ENCODE results near the gene SPRY4.
"Not testable (repeated sequence)": the region's sequence is repeated elsewhere in the genome, so short reads cannot be mapped to it uniquely, and the experiment has no call there.

Gene SPRY4, protein sequence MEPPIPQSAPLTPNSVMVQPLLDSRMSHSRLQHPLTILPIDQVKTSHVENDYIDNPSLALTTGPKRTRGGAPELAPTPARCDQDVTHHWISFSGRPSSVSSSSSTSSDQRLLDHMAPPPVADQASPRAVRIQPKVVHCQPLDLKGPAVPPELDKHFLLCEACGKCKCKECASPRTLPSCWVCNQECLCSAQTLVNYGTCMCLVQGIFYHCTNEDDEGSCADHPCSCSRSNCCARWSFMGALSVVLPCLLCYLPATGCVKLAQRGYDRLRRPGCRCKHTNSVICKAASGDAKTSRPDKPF

DNA sequence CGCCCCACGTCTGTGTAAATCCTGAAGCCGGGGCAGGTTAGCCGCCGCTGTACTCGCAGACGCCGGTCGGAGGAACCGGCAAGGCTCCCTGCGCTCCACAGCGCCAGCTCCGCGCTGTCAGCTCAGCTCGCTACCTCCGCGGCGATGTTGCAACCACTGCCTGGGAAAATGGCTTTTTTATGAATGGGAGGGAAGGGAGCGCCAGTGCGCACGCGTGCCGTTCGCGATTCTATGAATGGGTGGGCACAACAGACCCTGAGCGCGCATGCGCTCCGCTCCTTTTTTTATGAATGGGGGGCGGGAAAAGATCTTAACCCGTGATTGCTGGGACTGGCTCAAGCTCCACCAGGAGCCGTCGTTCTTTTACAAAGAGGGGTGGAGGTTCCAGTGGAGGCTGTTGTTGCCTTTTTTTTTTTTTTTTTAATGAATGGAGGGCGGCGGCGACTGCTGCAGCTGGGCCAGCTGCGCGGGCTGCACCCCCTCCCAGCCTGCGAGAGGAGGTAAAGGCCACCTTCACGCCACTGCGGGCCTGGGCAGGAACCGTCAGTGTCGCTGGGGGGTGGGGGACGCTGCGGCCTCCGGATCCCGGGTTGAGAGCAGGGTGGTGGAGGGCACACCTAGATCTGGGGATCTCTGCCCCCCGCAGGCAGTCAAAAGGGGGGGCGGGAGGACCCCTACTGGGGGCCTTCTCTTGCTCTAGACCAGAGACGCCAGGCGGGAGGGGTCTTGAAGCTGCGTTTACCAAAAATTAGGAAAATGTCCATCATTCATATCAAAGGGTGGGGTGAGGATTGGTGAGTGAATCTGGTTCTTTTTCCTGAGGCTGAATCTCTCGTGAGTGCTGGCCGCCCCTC, at the start of gene SPRY4:
SPRY4 (minus strand) TSS at position 151 of the 854 bp plus-strand sequence. CDS start 9,913 bp downstream, outside the sequence.
- peak; percentile 95 to 96 for DNase-seq

DNA sequence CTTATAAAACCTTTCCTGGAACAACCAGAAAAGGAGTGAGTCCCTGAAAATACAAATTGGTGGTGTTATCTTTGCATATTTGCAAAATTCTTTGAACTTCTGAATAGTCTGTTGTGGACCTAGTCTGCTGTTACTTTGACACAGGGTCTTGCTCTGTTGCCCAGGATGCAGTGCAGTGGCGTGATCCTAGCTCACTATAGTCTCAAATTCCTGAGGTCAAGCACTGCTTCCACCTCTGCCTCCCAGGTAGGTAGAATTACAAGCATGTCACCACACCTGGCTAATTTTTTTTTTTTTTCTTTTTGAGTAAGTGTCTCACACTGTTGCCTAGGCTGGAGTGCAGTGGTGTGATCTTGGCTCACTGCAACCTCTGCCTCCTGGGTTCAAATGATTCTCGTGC, 43.7 kb upstream of the SPRY4 start:
- DNase-seq: no peak

DNA sequence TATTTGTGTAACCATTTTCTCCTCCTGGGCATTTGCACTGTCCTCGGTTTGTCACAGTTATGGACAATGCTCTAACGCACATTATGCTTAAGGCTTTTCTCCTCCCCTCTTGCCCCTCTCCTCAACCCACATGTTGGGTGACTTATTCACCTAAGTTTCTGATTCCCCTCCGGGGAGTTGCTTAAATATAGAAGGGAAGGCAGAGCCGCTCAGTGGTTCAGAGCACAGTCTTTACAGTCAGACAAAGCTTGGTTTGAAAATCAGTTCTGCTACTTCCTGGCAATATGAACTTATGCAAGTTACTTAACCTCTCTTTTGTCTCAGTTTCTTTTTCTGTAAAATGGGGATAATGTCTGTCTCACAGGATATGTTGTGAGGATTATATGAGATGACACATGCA, 41.2 kb upstream of the SPRY4 start:
- DNase-seq: no peak

DNA sequence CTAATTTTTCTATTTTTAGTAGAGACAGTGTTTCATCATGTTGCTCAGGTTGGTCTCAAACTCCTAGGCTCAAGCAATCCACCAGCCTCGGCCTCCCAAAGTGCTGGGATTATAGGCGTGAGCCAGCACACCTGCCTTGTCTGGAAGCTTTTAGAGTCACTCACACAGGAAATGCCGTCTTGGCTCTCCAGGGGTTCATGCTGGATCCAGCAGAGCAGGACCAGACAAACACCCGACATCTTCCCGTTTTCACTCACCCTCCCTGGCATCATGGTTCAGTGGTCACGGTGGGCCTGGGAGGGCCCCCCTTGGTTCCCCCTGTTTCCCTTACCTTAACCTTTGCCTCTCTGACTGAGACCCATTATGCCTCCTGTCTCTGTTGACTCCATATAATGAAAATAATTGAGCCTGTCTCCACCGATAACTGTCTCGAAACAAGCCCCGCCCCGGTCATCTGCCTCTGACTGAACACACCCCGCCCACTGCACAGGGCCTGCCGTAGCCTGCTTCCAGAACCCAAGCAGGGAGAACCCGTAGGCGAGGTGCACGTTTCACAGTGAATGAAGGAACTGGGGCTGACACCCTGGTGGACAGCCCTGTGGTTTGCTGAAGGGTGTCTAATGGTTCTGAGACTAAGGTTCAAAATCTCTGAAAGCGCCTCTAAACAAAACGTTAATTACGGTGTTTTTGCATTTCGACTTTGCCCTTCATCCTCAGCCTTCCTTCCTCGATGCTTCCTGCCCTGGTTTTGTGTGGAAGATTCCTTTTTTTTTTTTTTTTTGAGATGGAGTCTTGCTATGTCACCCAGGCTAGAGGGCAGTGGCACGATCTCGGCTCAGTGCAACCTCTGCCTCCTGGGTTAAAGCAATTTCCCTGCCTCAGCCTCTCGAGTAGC, 39.7 kb upstream of the SPRY4 start:
- DNase-seq: peak; percentile 93 to 95

DNA sequence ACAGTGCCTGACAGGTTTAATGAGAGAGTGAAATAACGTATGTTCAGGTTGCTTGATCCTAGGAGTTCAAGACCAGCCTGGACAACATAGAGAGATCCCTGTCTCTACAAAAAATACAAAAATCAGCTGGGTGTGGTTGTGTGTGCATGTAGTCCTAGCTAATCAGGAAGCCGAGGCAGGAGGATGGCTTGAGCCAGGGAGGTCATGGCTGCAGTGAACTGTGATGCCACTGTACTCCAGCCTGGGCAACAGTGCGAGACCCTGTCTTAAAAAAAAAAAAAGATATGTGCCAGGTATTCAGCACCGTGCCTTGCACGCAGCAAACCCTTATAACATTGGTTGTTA, 38.8 kb upstream of the SPRY4 start:
- no peak for DNase-seq

DNA sequence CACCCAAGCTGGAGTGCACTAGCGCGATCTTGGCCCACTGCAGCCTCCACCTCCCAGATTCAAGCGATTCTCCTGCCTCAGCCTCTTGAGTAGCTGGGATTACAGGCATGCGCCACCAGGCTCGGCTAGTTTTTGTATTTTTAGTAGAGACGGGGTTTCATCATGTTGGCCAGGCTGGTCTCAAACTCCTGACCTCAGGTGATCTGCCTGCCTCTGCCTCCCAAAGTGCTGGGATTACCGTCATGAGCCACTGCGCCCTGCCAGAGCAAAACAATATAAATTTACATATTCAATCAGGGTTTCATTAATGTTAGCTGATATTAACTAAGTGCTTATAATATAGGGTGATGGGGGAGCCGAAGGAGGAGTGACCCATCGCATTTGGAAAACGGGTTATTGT, 37.4 kb upstream of the SPRY4 start:
- not testable (repeated sequence) for DNase-seq

DNA sequence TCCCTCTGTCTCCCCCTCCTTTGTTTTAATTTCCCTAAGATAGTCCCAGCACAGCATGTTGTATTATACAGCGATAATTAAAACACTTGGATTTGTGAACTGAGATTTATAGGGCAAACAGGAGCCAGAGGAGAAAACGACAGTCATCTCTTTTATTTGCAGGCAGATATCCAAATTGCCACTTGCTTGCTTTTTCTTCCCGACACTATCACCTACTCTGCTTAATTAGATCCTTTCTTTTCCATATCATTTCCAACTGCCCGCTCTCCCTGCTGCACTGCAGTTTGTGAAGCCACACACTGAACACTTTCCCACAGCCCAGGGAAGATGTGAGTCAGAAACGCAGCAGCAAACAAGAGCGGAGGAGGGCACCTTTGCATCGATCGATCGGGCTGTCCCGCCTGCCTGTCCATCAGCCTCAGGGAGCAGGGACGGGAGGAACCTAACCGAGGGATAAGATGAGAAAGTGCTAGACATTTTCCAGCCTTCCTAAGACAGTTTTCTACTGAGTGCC, 35.8 kb upstream of the SPRY4 start:
- DNase-seq: peak; percentile 51 to 72

DNA sequence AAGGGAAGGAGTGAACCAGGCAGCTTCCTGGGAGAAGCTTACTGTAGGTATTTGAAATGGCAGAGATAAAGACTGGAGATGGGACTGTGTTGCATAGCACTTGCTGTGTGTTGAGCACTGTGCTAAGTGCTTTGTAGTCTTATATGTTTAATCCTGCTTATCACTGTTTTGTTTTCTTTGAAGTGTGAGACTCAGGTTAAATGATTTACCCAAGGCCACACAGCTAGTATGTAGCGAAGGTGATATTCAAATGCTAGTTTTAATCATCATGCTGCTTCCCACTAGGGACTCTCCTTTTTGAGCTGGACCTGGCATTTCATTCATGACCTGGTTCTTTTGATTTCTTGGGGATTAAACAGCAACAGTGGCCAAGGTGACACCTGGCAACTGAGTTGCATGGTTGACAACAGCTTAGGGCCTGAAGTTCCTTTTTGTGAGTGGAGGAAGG, 35.3 kb upstream of the SPRY4 start:
- no peak for DNase-seq

DNA sequence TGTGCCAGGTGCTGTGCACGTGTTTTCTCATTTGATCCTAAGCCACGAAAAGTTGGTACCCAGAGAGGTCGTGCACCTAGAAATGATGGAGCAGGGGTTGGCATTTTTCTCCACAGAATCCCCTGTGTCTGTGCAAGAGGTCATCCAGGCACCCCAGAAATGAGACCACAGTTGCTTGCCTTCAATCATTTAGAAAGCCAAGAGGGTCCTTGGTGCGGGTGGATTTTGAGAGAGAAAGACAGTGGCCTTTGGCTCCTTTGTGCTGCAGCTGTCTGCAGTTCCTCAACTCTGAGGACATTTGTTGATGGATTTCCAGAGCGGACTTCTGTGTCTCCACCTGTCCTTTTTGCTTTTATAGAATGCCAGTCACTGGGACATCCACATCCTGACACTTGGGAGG, 33.8 kb upstream of the SPRY4 start:
- no peak for DNase-seq

DNA sequence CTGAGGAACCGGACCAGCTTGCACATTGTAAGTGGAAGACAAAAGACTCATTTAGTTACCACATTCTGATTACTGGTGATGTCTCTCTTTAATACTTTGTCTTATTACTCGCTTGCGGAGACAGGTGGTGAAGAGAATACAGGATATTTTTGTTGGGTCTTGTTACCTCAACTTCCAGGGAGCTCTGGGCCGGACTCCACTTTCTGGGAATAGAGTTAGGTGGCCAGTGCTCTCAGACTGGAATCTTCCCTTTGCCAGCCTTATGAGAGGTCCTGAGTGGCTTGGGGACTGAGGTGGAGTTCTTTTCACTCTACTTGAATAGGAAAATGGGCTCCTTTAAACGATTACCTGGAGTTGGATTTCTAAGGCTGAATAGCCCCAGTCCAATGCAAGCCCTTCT, 33.3 kb upstream of the SPRY4 start:
- no peak for DNase-seq

DNA sequence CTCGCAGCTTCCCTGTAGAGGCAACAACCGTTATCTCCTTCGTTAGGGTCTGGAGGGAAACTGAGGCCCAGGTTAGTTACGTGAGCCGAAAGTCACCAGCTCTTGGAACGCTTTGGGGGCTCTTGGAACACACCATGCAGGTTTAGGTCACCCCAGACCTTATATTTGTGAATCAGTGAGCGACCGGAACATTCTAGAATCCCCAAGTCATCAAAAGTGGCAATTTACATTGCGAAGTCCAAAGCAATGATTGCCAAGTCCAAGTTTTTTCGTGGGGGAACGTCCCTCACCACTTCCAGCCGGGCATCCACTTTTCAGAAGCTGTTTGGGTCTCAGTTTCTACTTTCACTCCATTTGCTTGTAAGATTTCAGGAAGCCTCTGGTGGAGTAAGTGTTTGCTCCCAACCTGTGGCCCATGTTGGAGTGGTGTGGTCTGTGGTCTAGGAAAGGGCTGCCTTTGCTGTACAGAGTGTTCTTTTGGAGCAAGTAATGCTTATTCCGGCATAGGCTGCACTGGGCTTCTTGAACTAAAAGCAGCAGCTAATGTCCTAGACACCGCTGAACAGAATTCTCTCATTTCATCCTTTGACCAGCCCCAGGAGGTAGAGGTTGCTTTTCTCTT, 32.8 kb upstream of the SPRY4 start:
- DNase-seq: no peak

DNA sequence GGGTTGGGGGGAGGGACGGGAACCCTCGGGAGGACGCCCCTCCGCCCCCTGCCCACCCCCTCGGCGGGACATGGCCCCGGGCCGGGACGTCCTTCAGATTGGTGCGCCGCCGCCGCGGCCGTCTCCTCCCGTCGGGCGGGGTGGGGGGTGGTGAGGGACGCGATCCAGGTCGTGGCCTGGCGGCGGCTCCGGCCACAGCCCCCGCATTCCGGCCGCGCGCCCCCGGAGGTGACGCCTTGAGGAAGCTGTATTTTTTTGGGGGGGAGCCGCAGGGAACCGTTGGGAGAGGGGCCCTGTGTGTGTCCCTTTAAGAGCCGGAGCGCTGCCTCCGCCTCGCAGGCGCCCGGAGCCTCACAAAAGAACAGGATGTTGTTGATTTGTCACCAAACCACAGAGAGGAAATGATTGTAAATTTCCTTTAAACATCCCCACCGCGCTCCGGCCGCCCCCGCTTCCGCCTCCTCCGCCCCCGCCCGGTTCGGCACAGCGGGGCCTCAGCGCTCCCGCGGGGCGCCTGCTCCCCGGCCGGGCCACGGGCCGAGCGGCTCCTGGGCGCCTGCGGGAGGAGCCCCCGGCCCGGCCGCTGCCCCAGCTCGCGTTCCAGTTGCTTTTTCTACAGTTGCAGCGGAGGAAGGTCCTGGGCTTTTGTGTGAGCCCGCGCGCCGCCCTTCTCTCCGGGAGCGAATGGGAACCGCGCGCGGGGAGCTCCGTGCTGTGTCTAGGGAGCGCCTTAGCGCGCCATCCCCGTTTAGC, 32.1 kb upstream of the SPRY4 start:
- peak; percentile 71 to 72 for DNase-seq

DNA sequence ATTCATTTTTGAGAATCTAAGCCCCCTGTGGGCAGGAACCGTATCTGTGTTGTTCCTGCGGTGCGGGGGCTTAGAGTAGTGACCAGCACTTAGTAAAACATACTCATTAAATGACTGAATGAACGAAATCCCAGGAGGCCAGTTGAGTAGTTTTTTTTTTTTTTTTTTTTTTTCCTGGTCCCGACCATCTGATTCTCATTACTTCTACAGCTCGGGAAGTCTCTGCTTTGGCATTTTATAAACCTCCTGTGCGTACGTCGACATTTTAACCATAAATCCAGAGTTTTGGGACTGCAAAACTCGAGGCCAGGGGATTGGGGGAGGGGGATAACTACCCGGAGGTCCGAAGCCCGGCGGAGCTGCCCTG, 31.5 kb upstream of the SPRY4 start:
- no peak for DNase-seq

DNA sequence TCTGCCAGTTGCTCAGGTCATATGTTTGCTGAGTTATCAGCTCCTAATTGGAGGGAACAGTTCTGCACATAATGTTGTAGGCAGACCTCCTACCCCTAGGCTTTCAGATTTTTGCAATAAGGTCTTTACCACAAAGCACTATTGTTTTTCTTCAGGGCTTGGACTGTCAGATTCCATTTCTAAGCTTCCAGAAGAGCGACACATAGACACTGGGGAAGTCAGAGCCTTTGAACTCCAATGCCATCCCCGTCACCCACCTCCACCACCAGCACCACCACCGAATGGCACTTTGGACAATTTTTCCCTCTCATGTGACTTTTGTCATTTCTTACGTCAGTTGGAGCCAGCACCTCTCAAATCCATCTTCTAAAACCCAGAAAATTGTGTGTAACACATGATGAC, 28.3 kb upstream of the SPRY4 start:
- DNase-seq: no peak

DNA sequence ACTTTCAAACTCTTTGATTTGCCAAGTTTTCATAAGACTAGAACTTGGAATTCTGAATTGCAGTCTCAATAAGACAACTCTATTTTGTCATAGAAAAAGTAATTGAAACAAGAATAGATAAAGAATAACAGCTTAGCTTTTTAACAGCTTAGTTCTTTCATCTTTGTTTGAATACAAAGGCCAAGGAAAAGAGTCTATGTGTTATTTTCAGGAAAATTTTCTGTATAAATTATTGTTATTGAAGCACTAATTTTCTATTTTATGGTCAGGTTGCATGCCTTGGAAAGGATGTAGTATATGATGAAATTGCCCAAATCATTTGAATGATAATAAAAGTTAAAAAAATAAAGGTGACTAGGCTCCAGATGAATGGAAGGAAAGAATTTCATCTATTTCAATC, 25.2 kb upstream of the SPRY4 start:
- DNase-seq: no peak

DNA sequence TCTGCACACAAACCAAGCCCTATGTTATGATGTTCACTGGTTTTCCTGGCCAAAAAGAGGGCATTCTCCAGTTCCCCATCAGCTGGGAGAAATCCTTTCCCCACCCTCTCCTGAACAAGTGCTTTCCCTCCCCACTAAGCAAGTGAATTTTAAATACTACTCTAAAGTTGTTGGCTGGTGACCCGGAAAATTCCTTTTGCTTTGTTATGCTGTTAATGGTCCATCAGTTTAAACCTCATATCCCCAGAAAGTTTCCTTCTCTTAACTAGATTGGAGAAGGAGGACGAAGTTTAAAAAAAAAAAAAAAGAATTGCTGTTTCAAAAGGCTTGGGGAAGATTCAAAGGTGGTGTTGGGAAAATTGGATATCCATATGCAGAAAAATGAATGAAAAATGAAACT, 21.9 kb upstream of the SPRY4 start:
- DNase-seq: no peak

DNA sequence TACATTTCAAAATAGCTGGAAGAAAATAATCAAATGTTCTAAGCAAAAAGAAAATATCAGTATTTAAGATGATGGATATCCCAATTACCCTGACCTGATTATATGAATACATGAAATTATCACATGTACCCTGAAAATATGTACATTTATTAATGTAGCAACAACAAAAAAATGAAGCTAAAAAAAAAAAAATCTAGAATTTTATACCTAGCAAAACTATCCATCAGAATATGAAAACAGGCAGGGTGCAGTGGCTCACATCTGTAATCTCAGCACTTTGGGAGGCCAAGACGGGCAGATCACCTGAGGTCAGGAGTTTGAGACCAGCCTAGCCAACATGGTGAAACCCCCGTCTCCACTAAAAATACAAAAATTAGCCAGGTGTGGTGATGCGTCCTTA, 20.1 kb upstream of the SPRY4 start:
- DNase-seq: not testable (repeated sequence)

DNA sequence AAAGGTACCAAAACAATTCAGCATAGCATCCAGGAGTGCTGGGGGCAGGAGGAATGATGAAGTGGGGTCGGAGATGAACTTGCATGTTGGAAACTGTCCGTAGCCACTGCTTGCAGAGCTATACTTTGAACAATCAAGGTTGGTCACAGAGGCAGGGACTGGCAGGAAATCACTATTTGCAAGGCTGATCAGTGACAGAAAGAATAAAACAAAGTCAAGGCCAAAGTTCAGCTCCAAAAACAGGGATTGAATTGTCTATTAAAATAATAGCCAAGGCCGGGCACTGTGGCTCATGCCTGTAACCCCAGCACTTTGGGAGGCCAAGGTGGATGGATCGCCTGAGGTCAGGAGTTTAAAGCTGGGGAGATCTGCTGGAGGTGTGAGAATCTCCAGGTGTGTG, 18.7 kb upstream of the SPRY4 start:
- no peak for DNase-seq

DNA sequence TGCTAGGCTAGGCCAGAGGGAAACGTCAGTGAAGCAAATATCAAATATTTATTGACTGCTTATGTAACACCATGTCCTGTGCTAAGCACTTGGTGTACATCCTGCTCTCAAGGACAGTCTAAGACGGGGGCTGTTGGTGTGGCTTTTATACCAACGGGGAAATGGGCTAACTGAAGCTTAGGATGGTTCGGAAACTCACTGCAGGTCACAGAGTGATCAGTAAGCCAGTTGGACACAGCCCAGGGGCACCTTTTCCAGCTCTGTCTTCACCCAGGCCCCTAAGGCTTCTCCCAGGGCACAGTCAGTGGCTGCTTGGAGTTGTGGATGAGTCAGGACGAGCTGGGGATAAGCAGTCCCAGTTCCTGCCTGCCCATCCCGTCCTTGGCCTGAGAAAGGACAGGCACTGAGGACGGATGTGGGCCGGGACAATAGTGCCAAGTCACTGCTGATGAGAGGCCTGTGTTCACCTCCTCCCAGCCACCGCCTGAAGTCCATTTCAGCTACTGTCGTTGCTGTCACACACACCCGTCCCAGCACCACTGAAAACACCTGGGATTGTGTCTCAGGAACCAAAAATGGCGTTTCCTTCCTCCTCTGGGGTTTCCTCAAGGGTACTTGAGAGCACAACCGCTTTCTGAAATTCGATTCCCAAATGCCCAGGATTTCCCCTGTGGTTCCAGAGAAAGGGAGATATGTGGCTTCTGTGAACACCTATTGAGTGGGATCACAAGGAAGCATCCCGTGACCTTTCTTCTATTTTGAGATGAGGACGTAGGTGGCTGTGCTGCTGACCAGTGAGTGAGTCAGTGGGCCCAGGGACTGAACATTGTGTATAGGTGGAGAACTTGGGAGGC, 17.5 kb upstream of the SPRY4 start:
- no peak for DNase-seq

DNA sequence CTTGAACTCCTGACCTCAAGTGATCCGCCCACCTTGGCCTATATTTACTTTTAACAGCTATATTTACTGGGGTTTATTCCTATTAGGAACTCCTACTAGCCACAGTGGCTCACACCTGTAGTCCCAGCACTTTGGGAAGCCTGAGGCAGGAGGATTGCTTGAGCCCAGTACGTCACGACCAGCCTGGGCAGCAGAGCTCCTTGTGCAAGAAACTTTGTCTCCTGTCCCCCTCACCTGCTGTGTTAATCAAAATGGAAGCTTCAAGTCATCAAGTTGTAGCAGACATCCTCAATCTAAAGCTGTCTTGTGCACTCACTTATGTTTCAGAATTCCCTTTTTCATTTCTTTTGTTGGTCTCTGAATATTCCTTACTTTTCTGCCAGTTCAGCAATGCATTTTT, 15.0 kb upstream of the SPRY4 start:
- DNase-seq: no peak

DNA sequence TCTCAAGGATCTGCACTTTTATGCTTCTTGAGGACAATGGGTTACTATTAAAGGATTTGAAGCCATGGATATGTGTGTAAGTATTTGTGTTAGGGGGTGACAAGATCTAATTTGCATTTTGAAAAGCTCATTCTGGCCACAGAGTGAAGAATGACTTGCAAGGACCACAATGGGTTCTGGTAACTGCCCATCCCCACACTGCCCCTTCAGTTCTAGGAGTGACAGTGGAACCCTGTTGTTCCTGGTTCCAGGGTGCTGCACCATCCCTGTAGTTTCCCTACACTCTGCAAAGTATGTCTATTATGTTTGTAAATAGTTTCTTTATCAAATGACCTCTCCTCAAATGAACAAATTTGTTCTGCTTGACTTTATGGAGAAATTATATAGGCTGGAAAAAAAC, 9.7 kb upstream of the SPRY4 start:
- no peak for DNase-seq
